GM20000 (cell line): ENCODE data around the gene PML.
"Not testable (repeated sequence)": the region's sequence is repeated elsewhere in the genome, so short reads cannot be mapped to it uniquely, and the experiment has no call there.

Experiments
- DNase-seq: peaks from one replicate; pipeline ENCODE4 v3.0.0; 2012; ENCODE audit warnings: low spot score
- TF ChIP-seq, protein P1 (sequence below): IDR thresholded peaks from 2 replicates; pipeline ENCODE4 v1.5.1; 2012; ENCODE audit warnings: mild to moderate bottlenecking, control low read depth; ENCODE audit errors: extremely low read depth, missing control alignments

Gene PML

DNA sequence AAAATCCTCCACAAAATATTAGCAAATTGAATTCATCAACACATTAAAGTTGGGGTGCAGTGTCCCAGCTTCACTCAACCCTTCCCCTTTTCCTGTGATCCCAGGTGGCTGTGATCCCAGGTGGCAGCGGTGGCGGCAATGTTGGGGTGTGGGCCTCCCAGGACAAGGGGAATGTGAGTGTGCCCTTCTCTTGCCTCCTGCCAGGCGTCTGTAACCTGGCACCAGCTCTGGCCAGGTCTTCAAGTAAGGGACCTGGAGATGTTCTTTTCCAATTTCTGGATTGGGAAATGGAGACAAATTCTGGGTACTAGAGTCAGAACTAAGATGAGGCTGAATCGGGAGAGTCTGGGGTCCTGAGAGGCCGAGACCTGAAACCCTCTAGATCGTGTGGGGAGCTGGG, 67.7 kb downstream of the PML start:
- no peak for DNase-seq
- TF ChIP-seq, protein P1, sequence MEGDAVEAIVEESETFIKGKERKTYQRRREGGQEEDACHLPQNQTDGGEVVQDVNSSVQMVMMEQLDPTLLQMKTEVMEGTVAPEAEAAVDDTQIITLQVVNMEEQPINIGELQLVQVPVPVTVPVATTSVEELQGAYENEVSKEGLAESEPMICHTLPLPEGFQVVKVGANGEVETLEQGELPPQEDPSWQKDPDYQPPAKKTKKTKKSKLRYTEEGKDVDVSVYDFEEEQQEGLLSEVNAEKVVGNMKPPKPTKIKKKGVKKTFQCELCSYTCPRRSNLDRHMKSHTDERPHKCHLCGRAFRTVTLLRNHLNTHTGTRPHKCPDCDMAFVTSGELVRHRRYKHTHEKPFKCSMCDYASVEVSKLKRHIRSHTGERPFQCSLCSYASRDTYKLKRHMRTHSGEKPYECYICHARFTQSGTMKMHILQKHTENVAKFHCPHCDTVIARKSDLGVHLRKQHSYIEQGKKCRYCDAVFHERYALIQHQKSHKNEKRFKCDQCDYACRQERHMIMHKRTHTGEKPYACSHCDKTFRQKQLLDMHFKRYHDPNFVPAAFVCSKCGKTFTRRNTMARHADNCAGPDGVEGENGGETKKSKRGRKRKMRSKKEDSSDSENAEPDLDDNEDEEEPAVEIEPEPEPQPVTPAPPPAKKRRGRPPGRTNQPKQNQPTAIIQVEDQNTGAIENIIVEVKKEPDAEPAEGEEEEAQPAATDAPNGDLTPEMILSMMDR = no peak

DNA sequence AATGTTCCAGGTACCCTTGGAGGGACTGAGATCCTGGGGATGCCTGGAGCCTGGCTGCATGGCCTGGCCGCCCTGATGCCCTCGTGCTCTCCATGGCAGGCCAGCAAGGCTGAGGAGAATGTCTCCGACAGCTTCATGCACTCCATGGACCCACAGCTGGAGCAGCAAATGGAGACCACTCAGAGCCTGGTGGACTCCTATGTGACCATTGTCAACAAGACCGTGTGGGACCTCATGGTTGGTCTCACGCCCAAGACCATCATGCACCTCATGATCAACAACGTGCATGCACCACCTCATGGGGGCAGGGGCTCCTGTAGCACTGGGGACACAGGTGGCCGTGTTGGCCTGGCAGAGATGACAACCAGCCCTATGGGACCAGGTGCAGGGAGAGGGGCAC, 68.2 kb downstream of the PML start:
- TF ChIP-seq, protein P1 = no peak
- DNase-seq = no peak

DNA sequence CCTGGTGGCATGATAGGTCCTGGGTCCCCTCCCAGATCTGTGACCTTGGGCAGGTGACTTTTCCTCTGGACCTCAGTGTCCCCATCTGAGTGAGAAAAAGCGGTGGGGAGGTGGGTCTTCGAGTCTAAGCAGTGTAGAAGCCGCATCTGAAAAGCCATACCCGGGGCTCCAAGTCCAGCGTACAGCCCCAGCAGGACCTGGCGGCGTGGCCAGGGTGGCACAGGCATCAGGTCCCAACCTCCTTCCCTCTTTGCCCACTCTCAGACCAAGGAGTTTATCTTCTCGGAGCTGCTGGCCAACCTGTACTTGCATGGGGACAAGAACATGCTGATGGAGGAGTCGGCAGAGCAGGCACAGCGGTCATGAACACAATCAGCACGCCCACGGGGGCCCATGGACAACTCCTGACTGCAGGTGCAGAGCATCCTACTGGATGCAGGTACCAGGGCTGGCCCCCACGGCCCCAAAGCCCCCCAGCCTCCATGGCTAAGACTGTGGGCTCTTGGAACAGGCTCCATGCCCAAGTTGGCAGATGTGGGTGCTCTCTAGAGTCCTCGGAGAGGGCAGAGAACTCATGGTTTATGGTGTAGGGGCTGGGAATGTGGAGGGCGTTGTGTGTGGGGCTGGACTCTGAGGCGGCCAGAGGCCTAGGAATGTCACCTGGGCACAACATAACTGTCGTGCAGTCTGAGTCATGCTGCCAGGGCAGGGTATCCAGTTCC, 69.1 kb downstream of the PML start:
- DNase-seq = not testable (repeated sequence)

GRCh38 chr15:74064183-74064582, 69.7 kb downstream of the PML start:
- DNase-seq = not testable (repeated sequence)

DNA sequence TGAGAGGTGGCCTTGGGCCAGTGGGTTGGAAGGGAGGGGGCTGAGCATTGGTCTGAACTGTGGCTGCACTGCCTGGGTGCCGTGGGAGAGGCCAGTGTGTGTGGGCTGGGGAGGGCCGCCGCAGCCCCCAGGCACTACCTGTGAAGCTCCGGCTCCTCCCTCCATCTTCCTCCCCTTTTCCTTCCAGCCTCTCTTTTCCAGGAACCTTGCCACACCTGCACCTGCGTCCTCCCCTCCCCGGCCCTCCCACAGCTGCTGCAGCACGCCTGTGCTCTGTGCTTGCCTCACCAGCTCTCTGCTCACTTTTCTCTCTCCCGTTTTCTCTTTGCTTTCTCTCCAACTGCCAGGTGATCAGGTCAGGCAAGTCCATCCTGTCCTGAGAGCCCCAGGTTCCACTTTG, 70.3 kb downstream of the PML start:
- not testable (repeated sequence) for DNase-seq

GRCh38 chr15:74065684-74066411, 71.3 kb downstream of the PML start:
- not testable (repeated sequence) for DNase-seq
- TF ChIP-seq, protein P1 = peak; percentile 46

DNA sequence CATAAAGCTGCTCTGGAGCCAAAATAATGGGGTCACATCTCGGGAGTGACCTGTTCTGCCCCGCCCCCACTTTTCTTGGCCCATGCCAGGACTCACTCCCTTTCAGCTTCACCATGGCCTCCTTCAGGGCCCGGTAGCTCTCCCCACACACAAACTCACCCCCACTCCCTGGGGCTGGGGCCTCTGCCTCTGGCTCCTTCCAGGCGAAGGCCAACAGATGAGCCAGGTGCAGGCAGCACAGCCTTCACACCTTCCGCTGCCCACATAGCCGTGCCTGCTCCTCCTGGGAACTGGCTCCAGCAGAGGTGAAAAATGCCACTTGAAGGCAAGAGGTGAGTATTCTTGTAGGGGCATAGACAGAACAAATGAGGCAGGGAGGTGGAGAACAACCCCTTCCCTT, 77.1 kb downstream of the PML start:
- not testable (repeated sequence) for DNase-seq

DNA sequence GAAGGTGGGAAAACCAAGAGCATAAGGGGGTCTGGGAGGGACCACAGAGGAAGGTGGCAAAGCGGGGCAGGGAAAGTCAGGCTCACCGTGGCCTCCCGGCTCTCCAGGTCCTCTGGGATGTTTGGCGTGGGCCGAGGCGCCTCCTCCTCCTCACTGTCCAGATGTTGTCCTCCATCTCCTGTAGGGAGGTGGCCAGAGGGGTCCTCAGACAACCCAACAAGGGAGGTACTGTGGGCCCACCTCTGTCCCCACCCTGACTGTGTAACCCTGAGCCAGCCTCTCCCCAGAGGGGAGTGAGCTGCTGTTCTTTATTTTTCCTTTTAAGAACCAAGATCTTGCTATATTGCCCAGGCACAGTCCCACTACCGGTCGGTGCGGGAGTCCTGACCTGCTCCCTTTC, 77.6 kb downstream of the PML start:
- DNase-seq = not testable (repeated sequence)

GRCh38 chr15:74072614-74073337, 78.3 kb downstream of the PML start:
- not testable (repeated sequence) for DNase-seq
- TF ChIP-seq, protein P1 = peak; percentile 23

DNA sequence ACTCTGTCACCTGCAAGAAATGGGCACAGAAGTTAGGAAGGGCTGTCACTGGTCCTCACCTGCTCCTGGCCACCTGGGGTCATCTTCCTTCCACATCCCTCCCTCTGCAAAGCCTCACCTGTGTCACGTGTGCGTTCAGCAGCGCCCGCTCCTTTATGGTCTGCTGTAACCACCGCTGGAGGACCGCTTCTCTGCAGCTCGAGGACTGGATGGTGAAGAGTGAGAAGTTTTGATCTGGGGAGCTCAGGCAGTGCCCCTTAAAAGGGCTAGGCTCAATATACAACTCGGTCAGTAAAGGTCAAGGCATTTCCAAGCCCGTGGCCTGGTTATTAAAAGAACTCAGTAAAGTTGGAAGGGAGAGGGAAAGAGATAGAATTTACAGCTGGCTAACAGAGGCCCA, 81.3 kb downstream of the PML start:
- DNase-seq = not testable (repeated sequence)

DNA sequence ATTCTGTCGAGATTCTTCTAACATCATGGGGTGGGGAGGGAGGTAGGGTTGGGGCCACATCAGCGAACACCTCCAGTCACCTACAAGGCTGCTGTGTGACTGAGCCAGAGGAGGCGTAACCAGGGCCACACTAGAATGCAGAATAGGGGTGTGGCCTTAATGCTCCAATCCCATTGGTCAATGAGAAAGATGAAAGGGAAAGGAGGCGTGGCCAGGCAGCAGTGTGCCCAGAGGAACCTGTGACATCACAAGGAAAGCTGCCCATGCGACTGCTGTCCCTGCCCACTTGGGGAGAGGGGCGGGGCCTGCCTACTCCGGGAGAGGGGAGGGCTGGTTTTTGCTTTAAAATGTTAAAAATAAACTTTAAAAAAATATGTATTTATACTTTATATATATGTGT, 87.9 kb downstream of the PML start, which contains the start of gene GOLGA6A:
GOLGA6A (minus strand) TSS at position 101 of the 400 bp plus-strand sequence; CDS start at position 60, 41 bp downstream.
- DNase-seq = not testable (repeated sequence)

DNA sequence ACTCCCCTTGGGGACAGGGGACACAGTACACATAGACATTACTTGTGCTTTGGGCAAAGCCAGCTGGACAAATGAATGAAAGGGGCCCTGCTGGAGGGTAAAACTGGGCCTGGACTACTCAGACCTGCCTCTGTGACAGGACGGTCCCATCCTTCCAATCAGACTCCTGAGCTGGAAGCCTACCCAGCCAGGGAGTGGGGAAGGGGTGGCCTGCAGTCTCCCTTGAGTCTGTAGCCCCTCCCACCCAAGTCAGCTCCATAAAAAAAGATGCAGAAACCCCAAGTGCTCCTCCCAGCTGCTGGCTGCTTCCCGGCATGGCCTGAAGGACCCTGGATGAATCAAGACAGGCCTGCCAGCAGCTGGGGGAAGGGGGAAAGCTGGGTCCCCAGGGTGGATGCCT, 100.1 kb downstream of the PML start:
- DNase-seq = not testable (repeated sequence)

DNA sequence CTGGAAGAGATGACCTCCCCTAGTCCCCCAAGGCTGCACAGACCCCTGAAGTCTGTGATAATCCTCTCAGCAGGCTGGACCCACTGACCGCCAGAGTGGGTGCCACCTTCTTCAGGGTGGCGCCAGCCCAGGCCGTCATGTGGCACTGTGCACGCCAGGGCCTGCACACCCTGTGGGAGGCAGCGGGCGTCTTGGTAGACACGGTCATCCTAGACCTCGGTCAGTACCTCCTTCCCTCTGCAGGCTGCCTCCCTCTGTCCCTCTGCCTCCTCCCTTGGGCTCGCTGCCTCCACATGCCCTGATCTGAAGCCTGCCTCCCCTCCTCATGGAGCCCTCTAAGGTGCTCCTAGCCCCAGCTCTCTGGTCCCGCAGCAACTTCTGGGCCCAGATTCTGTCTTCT, 101.1 kb downstream of the PML start:
- not testable (repeated sequence) for DNase-seq

DNA sequence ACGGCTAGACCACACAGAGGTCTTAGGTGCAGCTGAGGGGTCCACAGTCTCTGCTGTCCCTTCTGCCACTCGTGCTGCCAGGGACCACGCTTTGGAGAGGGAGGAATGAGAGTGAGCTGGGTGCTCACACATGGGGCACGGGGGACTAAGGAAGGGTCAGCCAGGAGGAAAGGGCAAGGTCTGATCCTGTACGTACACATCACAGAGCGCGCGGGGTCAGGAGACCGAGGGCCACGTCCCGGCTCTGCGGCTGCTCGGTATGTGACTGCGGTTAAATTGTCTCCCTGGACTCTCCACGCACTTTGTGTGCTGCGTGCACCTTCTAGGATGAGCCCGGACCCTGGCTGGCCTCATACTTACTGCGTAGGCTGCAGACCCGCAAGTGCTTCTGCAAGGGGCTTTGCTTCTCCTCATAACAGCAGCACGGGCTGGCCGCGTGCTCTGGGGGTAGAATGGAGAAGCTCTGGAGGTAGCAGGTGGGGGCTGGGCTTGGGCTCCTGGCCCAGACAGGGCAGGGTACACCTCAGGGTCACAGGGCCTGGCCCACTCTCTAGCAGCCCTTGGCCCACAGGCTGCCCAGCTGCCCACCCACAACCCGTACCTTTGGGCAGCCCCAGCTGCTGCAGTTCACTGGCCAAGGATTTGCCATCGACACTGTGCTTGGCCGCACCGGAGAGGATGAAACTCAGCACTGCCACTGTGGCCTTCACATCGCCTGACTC, 102.4 kb downstream of the PML start:
- not testable (repeated sequence) for DNase-seq
